GM18858 (cell line): ENCODE results near the gene PRMT1.

Experiments
- ATAC-seq: cut with Tn5 transposase; IDR thresholded peaks from one replicate; pipeline ENCODE4 v1.9.1; 2021; ENCODE audit not compliant: unreplicated experiment

PRMT1 gene

DNA sequence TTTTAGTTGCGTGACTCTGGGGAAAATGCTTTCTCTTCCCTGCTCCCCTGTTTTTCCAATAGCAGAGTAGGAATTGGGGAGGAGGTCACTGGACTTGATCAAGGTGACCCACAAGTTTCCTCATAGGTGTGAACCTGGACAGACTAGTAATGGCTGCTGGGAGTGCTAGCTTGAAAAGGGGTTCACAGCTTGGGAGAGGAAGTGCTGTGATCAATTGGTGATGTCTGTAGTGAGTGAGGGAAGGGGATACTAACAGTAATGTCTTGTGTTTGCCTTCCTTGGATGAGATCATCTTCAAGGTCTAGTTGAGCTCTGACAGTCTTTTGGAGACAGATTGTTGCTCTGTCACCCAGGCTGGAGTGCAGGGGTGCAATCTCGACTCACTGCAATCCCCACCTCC lies 9.6 kb upstream of the PRMT1 start:
- no peak for ATAC-seq

- no peak for ATAC-seq
Observed at GRCh38 chr19:49669516-49669915, 7.6 kb upstream of the PRMT1 start.

- no peak for ATAC-seq
Observed at GRCh38 chr19:49672131-49672919, 4.7 kb upstream of the PRMT1 start.

DNA sequence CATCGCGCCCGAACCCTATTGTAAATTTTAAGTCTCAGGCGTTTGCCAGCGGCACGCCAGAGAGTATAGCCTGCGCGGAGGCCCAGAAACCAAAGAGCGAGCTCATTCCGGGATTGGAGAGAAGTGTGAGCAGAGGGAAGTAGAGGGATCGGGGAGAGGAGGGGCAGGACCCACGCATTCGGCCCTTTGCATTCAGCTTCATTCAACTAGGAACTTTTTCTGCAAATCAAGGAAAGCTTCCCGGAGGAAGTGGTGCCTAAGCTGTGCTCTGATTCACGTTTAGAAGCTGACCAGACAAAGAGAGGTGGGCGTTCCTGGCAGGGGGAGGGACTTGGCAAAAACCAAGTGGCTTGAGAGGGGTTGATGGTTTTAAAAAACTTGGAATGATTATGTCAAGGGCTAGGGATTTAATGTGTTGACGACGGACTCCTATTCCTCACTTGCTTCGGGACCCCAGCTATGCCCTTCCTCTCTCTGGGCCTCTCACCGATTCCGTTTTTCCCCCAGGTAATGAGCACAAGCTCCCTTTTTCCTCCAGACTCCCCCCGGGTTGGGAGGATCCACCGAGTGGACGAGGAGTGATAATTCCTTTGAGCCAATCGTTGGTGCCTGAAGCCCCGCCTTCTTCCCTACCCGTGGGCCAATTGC lies 811 bp upstream of the PRMT1 start:
- peak; percentile 2 for ATAC-seq

DNA sequence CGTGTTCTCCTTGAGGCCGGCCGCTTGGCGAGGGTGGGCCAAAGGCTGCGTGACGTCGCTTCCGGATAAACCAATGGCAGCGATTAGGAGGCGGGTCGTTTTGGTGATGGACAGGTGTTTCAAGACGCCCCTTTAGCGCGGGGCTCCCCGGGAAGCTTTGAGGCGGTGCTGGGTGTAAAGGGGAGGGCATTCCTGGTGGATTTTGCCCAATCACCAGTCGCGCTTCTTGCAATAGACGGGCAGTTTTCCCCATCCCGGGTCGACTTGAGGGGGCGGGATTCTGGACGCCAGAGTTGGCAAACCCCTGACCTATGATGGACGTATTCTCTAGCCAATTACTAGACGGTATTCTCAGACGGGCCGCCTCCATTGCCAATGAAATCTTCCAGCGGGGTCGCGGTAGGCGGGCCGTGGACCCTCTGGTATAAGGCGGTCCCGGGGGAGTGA lies 264 bp upstream of the PRMT1 start:
- ATAC-seq = peak; percentile 47

GRCh38 chr19:49677901-49678674 lies 1.0 kb downstream of the PRMT1 start:
- ATAC-seq = no peak

GRCh38 chr19:49678985-49679770 lies 2.1 kb downstream of the PRMT1 start:
- ATAC-seq = no peak

DNA sequence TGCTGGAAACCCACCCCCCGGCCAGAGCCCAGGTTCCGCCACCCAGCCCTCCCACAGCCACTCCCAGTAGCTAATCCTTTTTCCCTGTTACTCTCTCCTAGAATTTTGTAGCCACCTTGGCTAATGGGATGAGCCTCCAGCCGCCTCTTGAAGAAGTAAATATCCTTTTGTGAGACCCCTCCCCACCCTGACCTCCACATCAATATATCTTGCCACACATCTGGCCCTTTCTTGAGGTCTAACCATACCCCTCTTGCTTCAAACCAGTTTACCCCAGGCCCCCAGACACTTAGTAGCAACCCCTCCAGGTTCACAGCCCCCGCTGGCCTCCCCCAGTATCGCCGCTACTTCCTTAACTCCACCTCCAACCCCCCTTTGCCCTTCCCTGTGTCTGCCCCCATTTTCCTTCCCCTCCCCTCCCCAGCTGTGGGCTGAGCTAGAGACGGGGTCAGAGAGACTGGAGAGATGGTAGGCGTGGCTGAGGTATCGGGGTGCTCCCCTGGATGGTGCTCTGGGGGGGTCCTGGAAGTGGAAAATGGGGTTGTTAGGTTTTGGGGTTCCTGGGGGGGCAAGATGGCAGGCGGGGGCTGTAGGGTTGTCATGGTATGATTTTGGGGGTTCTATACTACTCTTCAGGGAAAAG lies 2.8 kb downstream of the PRMT1 start:
- ATAC-seq = no peak

- ATAC-seq = no peak
Observed at GRCh38 chr19:49680421-49681351, 3.6 kb downstream of the PRMT1 start.

DNA sequence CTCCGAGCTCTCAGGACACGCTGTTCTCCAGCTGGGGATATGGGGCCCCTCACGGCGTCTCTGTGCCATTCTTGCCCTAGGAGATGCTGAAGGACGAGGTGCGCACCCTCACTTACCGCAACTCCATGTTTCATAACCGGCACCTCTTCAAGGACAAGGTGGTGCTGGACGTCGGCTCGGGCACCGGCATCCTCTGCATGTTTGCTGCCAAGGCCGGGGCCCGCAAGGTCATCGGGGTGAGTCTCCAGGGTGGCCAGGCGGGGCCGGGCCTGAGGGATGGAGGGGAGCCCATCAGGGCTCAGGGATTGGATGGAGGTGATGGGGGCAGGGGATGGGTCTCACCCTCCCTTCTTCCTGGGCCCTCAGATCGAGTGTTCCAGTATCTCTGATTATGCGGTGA lies 4.8 kb downstream of the PRMT1 start:
- ATAC-seq = no peak

- no peak for ATAC-seq
Observed at GRCh38 chr19:49682274-49682673, 5.2 kb downstream of the PRMT1 start.

DNA sequence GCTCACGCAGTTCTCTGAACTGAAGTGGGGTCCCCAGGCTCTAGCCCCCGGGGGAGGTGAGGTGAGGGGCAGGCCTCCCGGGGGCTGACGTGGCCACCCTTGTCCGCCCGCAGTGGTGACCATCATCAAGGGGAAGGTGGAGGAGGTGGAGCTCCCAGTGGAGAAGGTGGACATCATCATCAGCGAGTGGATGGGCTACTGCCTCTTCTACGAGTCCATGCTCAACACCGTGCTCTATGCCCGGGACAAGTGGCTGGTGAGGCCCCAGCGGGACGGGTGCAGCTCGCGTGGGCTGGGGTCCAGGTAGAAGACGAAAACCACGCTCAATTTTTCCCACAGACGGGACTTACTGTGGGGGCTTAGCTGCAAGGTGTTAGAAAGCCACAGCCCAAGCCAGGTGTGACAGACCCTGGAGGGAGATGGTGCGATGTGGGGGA lies 6.8 kb downstream of the PRMT1 start:
- no peak for ATAC-seq

- no peak for ATAC-seq
Observed at GRCh38 chr19:49684251-49684982, 7.3 kb downstream of the PRMT1 start.

DNA sequence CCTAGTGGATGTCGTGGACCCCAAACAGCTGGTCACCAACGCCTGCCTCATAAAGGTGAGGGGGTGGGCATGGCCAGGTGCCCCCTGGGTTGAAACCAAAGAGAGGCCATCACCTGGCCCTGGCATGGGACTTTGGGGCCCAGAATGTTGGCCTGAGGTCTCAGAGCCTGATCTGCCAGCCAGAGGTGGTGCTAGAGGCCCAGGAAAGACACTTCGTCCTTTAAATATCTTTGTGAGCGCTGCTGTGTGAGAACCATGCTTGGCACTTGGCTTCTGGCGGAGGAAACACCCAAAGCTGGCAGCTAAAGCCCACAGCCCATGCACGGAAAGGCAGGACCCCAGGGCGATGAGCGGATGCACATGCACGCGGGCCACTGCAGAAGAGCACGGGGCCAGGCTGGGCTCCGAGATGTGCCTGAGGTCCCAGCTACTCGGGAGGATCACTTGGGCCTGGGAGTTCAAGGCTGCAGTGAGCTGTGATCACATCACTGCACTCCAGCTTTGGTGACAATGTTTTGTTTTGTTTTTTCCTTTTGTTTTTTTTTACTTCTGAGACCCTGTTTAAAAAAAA lies 8.0 kb downstream of the PRMT1 start:
- ATAC-seq = no peak

DNA sequence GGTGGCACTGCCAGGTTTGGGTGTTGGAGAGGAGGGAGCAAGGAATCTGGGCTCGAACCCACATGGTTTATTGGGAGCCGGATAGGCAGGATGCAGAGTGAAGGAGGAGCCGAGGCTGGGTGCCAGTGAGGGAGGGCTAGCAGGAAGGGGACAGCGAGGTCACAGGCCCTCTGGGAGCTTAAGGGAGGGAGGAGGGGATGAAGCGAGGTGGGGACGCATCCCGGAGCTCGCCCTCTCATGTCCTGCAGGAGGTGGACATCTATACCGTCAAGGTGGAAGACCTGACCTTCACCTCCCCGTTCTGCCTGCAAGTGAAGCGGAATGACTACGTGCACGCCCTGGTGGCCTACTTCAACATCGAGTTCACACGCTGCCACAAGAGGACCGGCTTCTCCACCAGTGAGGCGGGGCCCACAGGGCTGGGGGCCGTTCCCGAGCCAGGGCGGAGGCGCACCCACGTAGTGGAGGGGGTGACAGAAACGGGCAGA lies 8.8 kb downstream of the PRMT1 start:
- no peak for ATAC-seq

GRCh38 chr19:49686503-49687088 lies 9.5 kb downstream of the PRMT1 start:
- no peak for ATAC-seq

DNA sequence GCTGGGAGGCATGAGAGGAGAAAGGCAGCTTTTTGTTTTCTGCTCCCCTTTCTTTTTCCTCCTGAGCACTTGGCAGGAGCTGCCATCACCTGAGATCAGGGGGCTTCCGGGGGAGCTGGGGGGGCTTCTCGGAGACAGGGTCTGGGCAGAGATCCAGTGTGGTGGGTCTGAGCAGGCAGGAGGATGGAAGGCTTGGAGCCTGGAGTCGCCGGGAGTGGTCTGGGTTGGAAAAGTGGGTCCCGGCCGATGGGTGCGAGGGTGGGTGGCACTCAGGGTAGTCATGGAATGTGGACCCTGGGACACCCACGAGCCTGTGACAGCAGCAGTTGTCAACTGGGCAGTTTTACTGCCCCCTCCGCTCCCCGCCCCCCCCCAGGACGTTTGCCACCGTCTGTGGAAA lies 10.1 kb downstream of the PRMT1 start:
- no peak for ATAC-seq
